Spleen (tissue), 7 donors: ENCODE results near the gene KCTD14.

ENCODE experiments used
- CTCF ChIP-seq, 11 experiments: fragments of 200-600 bp in 7 of 11; fragments of 450-650 bp in 4 of 11; sonication (generic) in 4 of 11; IDR thresholded peaks in 8 of 11; conservative IDR thresholded peaks in 3 of 11; 1 replicate in 7 of 11; 2 replicates in 4 of 11; pipeline versions ENCODE4 v1.4.0 to v1.8.0; 2016 to 2021; ENCODE audit warnings: antibody characterized with exemption in 11 of 11, inconsistent platforms in 4 of 11, mild to moderate bottlenecking in 1 of 11
- POLR2A ChIP-seq, 3 donors: fragments of 450-650 bp; IDR thresholded peaks; one replicate each; pipeline ENCODE4 v1.5.1; 2017; ENCODE audit warnings: antibody characterized with exemption in 3 of 3, mild to moderate bottlenecking in 1 of 3
- donor health status: DM: no; HTN: no; CAD: no; lungs with moderate emphysema.
- donor health status: DM: no; HTN: no; CAD: no.
- donor health status: DM: no; HTN: no; CAD: no.

GRCh38 chr11:78069465-78069864, 46.4 kb upstream of the KCTD14 start:
- no peak for TF ChIP-seq CTCF (IDR thresholded peaks at IDR 0.05 in 8 of 11, conservative IDR thresholded peaks at IDR 0.05 in 3 of 11)
- no peak for TF ChIP-seq POLR2A (IDR thresholded peaks at IDR 0.05)
